Coronary artery (tissue), 2 donors: ENCODE measurements around the gene PDZK1IP1.

Experiments used
- DNase-seq: peaks from one replicate; pipeline ENCODE4 v3.0.0-alpha.2; 2017; ENCODE audit warnings: low spot score
- H3K27ac ChIP-seq, 2 donors: fragments of 200-600 bp; sonication (generic); one replicate each; pipeline ENCODE4 v1.5.1; 2016 to 2019
- H3K4me3 ChIP-seq: fragments of 200-600 bp; sonication (generic); 2 replicates; pipeline ENCODE4 v1.5.1; 2016; ENCODE audit warnings: mild to moderate bottlenecking, moderate library complexity
- TF ChIP-seq, protein P1 (sequence below): fragments of 200-600 bp; sonication (generic); IDR thresholded peaks from one replicate; pipeline ENCODE4 v1.5.1; 2019; ENCODE audit warnings: antibody characterized with exemption

PDZK1IP1 gene

DNA sequence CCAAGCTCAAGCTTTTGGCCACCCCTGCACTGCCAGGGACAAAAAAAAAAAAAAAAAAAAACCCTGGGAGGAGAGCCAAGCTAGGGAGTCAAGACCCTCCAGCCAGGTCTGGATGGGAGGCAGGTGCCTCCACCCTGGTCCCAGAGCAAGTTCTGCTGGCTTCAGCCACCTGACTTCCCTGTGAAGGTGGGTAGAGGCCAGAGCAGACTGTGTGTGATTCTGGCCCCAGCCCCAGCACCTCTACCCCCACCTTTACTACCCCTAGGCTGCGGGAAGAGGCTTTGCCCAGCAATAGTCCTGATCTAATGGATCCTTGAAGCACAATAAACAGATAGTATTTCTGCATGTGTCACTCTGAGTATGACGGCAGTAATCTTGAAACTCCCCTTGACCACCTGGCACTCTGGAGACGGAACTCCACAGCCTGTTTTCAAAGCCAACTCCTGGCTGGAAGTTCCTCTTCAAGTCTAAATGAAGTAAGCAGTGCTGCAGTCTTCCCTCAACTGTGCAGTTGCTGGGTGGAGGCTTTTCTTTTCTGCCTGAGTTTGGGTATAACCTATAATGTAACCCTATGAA is 9.8 kb downstream of the PDZK1IP1 start:
- H3K27ac ChIP-seq: no peak overlapping the region
- no peak for DNase-seq
- TF ChIP-seq, protein P1, sequence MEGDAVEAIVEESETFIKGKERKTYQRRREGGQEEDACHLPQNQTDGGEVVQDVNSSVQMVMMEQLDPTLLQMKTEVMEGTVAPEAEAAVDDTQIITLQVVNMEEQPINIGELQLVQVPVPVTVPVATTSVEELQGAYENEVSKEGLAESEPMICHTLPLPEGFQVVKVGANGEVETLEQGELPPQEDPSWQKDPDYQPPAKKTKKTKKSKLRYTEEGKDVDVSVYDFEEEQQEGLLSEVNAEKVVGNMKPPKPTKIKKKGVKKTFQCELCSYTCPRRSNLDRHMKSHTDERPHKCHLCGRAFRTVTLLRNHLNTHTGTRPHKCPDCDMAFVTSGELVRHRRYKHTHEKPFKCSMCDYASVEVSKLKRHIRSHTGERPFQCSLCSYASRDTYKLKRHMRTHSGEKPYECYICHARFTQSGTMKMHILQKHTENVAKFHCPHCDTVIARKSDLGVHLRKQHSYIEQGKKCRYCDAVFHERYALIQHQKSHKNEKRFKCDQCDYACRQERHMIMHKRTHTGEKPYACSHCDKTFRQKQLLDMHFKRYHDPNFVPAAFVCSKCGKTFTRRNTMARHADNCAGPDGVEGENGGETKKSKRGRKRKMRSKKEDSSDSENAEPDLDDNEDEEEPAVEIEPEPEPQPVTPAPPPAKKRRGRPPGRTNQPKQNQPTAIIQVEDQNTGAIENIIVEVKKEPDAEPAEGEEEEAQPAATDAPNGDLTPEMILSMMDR: no peak
- H3K4me3 ChIP-seq: peak overlapping the region; percentile 76

DNA sequence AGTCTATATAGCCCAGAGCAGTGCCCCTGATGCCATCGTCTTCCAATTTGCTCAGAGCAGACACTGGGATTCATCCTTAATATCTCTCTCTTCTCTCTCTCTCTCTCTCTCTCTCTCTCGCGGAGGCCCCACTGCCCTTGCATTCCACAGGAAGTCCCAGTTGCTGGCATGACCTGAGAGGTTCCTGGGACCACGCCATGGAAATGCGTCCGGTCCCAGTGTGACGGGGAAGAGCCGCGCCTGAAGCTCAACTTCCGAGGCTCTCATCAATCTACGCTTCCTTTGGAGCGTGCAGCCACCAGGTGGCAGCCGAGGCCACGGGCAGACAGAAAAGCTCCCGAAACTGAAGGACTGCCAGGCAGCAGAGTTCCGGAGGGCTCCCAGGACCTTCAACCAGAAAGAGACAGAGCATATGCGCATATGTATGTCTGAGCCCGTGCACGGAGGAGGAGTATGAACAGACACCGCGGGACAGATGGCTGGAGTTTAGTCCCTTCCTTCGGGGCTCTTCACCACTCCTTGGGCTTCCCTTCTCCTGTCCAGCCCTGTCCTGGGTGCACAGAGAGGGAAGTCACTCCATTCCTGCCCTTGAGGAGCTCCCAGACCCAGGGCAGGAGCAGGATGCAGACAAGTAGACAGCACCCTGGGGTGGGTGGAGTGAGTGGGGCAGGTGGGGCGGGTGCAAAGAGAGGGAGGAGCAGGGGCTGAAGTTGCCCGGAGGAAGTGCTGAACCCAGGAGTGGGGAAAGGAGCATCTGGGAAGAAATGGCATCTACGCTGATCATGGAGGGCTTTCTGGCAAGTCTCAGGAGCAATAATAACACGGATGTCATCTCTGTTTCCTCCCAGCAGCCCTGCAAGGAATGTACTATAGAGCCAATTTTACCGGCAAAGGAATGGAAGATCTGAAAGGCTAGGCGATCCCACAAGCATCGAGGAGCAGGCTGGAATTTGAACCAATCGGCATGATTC is 10.5 kb downstream of the PDZK1IP1 start:
- DNase-seq: peak; percentile 92
- Histone ChIP-seq H3K27ac (peak overlapping the region in 1 of 2 donors; percentile 76), H3K4me3 (peak overlapping the region; percentile 76)
- TF ChIP-seq, protein P1: peak; percentile 89

DNA sequence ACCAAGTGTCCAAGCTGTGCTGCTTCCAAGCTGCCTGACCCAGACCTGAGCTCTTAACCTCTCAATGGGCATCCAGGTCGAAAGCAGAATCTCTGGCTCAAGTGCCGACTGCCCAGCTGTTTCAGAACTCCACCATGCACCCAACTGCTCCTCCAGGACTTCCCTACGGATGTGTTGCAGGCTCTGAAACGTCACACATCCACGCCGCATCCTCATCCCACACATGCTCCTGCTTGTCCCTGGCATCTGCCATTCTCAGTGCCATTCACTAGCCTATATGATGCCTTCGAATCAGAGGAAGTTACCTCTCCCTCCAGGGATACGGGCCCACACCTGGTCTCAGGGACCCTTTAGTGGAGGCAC is 11.2 kb downstream of the PDZK1IP1 start:
- H3K27ac ChIP-seq: peak overlapping the region in 1 of 2 donors; percentile 76
- TF ChIP-seq, protein P1: no peak
- peak overlapping the region; percentile 76 for H3K4me3 ChIP-seq
- no peak for DNase-seq

DNA sequence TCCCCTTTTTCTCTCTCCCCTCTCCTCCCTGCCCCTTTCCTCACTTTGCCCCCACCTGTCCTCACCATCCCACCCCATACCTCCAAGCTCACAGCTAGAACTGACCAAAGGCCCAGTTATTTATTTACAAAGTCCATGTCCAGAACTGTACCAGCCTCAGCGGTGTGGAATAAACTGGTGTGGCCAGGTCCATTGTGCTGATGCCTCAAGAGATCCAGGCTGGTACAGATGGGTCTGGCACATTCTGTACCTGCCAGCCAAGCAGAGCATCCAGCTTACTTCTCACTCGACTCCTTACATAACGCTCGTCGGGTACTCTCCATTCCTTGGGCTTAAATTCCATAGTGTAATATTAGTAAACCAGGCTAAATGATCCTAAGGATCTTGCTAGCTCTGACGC is 11.8 kb downstream of the PDZK1IP1 start:
- TF ChIP-seq, protein P1: no peak
- Histone ChIP-seq H3K4me3 (no peak overlapping the region), H3K27ac (no peak overlapping the region)
- no peak for DNase-seq

DNA sequence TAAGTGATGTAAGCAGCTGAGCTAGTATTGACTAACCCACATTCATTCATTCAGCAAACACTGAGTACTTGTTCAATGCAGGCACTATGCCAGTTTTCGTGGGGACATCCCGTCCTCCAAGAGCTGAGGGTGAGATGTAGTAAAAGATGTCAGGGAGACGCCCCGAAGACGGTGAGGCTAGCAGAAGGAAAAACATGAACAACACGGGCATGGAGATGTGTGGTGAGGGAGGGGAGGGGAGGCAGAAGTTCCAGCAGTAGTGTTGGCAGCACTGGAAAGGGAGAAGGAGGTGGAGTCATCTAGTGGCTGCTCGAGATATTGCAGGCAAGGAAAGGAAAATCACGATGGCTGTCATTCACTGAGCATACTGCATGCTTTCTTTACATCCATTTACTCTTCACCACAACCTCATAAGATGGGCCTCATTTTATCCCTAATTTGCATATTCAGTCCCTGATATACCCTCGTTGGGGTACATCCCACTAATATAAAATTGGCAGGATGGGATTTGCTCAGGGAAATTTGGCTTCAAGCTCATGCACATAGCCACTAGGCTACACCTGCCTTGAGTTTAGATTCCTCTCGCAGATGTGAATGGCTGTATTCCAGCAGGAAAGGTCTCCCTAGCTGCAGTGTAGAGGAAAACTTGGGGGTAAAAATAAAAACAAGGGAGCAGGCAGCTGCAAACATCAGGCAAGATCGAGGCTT is 14.5 kb downstream of the PDZK1IP1 start:
- TF ChIP-seq, protein P1: peak; percentile 95
- H3K4me3 ChIP-seq: no peak overlapping the region
- peak; percentile 67 for DNase-seq

DNA sequence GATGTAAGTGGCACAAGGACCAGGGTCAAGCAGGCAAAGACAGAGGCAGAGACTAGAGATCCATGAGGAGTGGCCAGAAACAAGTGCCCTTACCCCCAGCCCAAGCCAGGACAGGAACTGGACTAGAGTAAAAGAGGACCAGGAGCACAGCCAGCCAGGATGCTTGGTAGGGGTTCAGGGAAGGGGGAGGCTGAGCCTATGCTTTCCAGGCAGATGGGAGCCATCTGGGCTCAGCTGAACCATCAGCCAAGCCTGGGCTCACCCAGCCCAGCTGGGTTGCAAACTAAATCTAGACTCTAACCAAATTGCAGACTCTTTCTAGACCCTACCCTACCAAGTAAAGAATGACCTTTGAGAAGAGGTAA is 15.2 kb downstream of the PDZK1IP1 start:
- Histone ChIP-seq H3K4me3 (no peak overlapping the region), H3K27ac (no peak overlapping the region)
- TF ChIP-seq, protein P1: no peak
- DNase-seq: no peak

More for the DNA sequence above, 14.5 kb downstream of the PDZK1IP1 start:
- H3K27ac ChIP-seq: no peak overlapping the region
